ENCODE measurements around the gene TSHZ2.

The TSHZ2 gene

GRCh38 chr20:53044296-53044695 lies 72.1 kb downstream of the TSHZ2 start:
- DNase-seq (ENCODE audit: insufficient read length, low spot score) (no peak), FAIRE-seq (no peak)

GRCh38 chr20:53045941-53046340 lies 73.8 kb downstream of the TSHZ2 start:
- DNase-seq (ENCODE audit: insufficient read length, low spot score) = no peak
- no peak for TF ChIP-seq CTCF (IDR thresholded peaks at IDR 0.05; ENCODE audit: insufficient read depth, missing control alignments)
- no peak for FAIRE-seq

More at GRCh38 chr20:53044296-53044695, 72.1 kb downstream of the TSHZ2 start:
- no peak for TF ChIP-seq CTCF (IDR thresholded peaks at IDR 0.05; ENCODE audit: insufficient read depth, missing control alignments)

- FAIRE-seq = no peak
- no peak for TF ChIP-seq CTCF (IDR thresholded peaks at IDR 0.05; ENCODE audit: insufficient read depth, missing control alignments)
Observed at GRCh38 chr20:53047203-53047602, 75.0 kb downstream of the TSHZ2 start.

GRCh38 chr20:53048387-53048786 lies 76.2 kb downstream of the TSHZ2 start:
- FAIRE-seq (no peak), DNase-seq (ENCODE audit: insufficient read length, low spot score) (no peak)
- no peak for TF ChIP-seq CTCF (IDR thresholded peaks at IDR 0.05; ENCODE audit: insufficient read depth, missing control alignments)

More at GRCh38 chr20:53047203-53047602, 75.0 kb downstream of the TSHZ2 start:
- no peak for DNase-seq (ENCODE audit: insufficient read length, low spot score)

GRCh38 chr20:53050338-53050737 lies 78.2 kb downstream of the TSHZ2 start:
- no peak for TF ChIP-seq CTCF (IDR thresholded peaks at IDR 0.05; ENCODE audit: insufficient read depth, missing control alignments)
- DNase-seq (ENCODE audit: insufficient read length, low spot score) = no peak
- no peak for FAIRE-seq

- no peak for TF ChIP-seq CTCF (IDR thresholded peaks at IDR 0.05; ENCODE audit: insufficient read depth, missing control alignments)
- no peak for DNase-seq (ENCODE audit: insufficient read length, low spot score)
- FAIRE-seq = no peak
Observed at GRCh38 chr20:53052380-53052779, 80.2 kb downstream of the TSHZ2 start.

GRCh38 chr20:53053595-53053994 lies 81.4 kb downstream of the TSHZ2 start:
- DNase-seq (ENCODE audit: insufficient read length, low spot score) (no peak), FAIRE-seq (no peak)
- no peak for TF ChIP-seq CTCF (IDR thresholded peaks at IDR 0.05; ENCODE audit: insufficient read depth, missing control alignments)
